ENCODE data around the gene R3HDM1.
"Not testable (repeated sequence)": the region's sequence is repeated elsewhere in the genome, so short reads cannot be mapped to it uniquely, and the experiment has no call there.

The R3HDM1 gene

DNA sequence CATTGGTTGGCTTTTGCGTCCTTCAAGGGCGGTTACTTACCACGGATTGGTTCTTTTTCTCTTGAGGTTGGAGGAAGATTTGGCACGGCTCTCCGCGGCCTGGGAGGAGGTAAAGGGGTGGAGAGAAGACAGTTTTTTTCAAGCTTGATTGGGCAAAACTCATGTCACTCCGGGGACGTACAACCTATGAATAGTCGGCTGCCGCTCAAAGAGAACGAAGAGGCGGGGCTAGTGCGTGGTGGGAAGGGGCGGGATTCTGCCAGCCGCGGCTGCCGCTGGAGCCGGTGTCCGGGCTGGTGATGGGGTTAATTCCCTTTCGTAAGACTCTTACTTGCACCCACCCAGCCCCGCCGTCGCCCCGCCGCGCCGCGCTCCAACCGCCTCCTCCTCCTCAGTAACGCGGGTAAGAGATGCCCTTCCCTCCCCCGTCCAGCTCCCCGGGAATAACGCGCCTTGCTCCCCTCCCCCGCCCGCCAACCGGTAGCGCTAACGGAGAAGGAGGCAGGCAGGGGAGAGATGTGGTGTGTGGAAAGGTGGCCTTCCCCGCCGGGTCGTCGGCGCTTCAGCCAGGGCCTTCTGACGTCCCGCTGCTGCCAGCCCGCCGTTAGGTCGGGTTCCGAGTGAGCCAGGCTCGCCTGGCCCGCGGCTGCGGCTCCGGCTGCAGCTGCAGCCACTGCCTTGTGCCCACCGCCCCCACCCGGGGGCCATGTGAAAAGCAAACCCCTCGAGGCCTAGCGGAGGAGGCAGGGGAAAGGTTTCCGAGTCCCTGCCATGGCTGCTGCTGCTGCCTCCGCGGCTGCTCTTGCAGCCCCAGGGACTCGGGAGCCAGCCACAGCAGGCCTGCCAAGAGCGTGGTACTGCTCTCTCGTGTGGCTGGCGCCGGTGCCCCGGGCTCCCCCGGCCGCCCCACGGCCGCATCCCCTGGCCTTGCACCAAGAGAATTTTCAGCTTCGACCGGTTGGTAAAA lies at the start of gene R3HDM1:
Gene R3HDM1 (plus strand): TSS at position 254 of the 967 bp plus-strand sequence. CDS start 73,362 bp downstream, outside the sequence.
- peaks cover 5 to 13% of the 10 kb centered on the region in 2 donors for H3K4me1 ChIP-seq (ENCODE audit: control insufficient read depth in 1 of 2, insufficient read depth in 2 of 2, low read length in 2 of 2)
- peak within 1 kb of the TSS; percentile 99 for H3K27ac ChIP-seq (ENCODE audit: low read length)
- no peaks in the 10 kb centered on the region for H3K36me3 ChIP-seq (ENCODE audit: control insufficient read depth in 1 of 2, insufficient read depth in 2 of 2, low read length in 2 of 2)
- no peaks in the 10 kb centered on the region for H3K27me3 ChIP-seq (ENCODE audit: low read depth, low read length)
- H3K9me3 ChIP-seq (ENCODE audit: control insufficient read depth in 1 of 2, low read length in 2 of 2) = no peaks in the 10 kb centered on the region
- peak within 1 kb of the TSS; percentile 97 to 99 for H3K4me3 ChIP-seq (ENCODE audit: low read depth in 1 of 2, low read length in 2 of 2)

DNA sequence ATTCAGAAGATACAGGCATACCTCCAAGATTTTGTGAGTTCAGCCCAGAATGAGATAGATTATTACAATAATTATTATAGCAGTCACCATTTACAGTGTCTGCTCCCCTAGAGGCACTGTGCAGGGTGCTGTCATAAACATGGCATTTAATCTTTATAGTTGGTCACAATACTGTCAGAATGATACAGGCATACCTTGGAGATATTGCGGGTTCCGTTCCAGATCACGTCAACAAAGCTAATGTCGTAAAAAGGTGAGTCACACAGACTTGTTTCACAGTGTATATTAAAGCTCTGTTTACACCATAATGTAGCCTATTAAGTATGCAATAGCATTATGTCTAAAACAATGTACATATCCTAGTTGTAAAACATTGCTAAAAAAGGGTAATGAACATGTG lies 45.8 kb upstream of the R3HDM1 start:
- H3K9me3 ChIP-seq (ENCODE audit: control insufficient read depth in 1 of 2, low read length in 2 of 2) = peaks cover 0 to 7% of the 10 kb centered on the region in 2 donors
- H3K4me1 ChIP-seq (ENCODE audit: control insufficient read depth in 1 of 2, insufficient read depth in 2 of 2, low read length in 2 of 2) = no peaks in the 10 kb centered on the region
- H3K27ac ChIP-seq (ENCODE audit: low read length) = no peak overlapping the region
- H3K4me3 ChIP-seq (ENCODE audit: low read depth in 1 of 2, low read length in 2 of 2) = no peak overlapping the region
- H3K36me3 ChIP-seq (ENCODE audit: control insufficient read depth in 1 of 2, insufficient read depth in 2 of 2, low read length in 2 of 2) = peaks cover 0 to 9% of the 10 kb centered on the region in 2 donors
- no peaks in the 10 kb centered on the region for H3K27me3 ChIP-seq (ENCODE audit: low read depth, low read length)

DNA sequence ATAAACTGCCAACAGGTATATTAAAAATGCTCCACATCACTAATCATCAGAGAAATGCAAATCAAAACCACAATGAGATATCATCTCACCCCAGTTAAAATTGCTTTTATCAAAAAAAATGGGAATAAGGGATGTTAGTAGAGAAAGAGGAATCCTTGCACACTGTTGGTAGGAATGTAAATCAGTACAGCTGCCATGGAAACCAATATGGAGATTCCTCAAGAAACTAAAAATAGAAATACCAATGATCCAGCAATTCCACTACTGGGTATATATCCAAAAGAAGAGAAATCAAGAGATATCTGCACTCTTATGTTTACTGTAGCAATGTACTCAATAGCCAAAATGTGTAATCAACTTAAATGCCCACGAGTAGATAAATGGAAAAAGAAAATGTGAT lies 40.9 kb upstream of the R3HDM1 start:
- peaks cover 0 to 7% of the 10 kb centered on the region in 2 donors for H3K9me3 ChIP-seq (ENCODE audit: control insufficient read depth in 1 of 2, low read length in 2 of 2)
- no peaks in the 10 kb centered on the region for H3K4me1 ChIP-seq (ENCODE audit: control insufficient read depth in 1 of 2, insufficient read depth in 2 of 2, low read length in 2 of 2)
- H3K36me3 ChIP-seq (ENCODE audit: control insufficient read depth in 1 of 2, insufficient read depth in 2 of 2, low read length in 2 of 2) = peaks cover 0 to 9% of the 10 kb centered on the region in 2 donors
- no peak overlapping the region for H3K27ac ChIP-seq (ENCODE audit: low read length)
- H3K4me3 ChIP-seq (ENCODE audit: low read depth in 1 of 2, low read length in 2 of 2) = no peak overlapping the region
- H3K27me3 ChIP-seq (ENCODE audit: low read depth, low read length) = no peaks in the 10 kb centered on the region

DNA sequence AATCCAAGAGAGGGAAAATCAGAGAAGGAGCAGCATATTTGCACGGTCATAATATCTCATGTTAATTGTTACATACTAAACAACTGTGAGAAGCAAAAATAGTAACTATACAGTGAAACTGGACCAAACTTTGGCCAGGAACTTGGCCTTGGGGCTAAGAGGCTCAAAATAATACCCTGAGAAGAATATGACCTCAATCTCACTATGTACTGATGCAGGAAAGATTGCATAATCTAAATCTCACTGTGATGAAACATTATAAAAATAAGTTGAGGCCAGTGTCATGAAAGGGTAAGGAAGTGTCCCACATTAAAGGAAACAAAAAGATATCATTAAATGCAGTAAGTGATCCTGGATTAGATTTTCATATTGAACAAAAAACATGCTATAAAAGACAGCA lies 36.8 kb upstream of the R3HDM1 start:
- Histone ChIP-seq H3K27ac (ENCODE audit: low read length) (no peak overlapping the region), H3K27me3 (ENCODE audit: low read depth, low read length) (no peaks in the 10 kb centered on the region), H3K9me3 (ENCODE audit: control insufficient read depth in 1 of 2, low read length in 2 of 2) (peaks cover 0 to 6% of the 10 kb centered on the region in 2 donors), H3K36me3 (ENCODE audit: control insufficient read depth in 1 of 2, insufficient read depth in 2 of 2, low read length in 2 of 2) (peaks cover 0 to 2% of the 10 kb centered on the region in 2 donors), H3K4me1 (ENCODE audit: control insufficient read depth in 1 of 2, insufficient read depth in 2 of 2, low read length in 2 of 2) (no peaks in the 10 kb centered on the region), H3K4me3 (ENCODE audit: low read depth in 1 of 2, low read length in 2 of 2) (no peak overlapping the region)

DNA sequence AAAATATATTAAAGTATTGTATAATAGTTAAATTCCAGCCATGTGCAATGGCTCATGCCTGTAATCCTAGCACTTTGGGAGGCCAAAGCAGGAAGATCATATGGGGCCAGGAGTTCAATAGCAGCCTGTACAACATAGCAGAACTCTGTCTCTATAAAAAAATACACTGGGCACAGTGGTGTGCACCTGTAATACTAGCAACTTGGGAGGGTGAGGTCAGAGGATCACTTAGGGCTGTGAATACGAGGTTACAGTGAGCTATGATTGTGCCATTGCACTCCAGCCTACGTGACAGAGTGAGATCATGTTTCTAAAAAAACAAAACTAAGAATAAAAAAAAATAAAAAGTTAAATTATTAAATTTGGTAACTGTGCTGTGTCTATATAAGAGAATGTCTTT lies 36.4 kb upstream of the R3HDM1 start:
- H3K36me3 ChIP-seq (ENCODE audit: control insufficient read depth in 1 of 2, insufficient read depth in 2 of 2, low read length in 2 of 2) = peaks cover 0 to 6% of the 10 kb centered on the region in 2 donors

DNA sequence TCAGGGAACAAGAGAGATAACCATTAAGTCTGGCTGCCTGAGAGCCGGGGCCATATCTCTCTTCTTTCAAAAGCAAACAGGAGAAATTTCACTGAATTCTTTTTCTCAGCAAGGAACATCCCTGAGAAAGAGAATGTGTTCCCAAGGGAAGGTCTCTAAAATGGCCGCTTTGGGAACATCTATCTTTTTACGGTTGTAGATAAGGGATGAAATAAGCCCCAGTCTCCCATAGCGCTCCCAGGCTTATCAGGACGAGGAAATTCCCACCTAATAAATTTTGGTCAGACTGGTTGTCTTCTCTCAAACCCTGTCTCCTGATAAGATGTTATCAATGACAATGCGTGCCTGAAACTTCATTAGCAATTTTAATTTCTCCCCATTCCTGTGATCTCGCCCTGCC lies 32.7 kb upstream of the R3HDM1 start:
- not testable (repeated sequence) for H3K4me1 ChIP-seq (ENCODE audit: control insufficient read depth in 1 of 2, insufficient read depth in 2 of 2, low read length in 2 of 2); H3K4me3 ChIP-seq (ENCODE audit: low read depth in 1 of 2, low read length in 2 of 2); H3K27ac ChIP-seq (ENCODE audit: low read length); H3K27me3 ChIP-seq (ENCODE audit: low read depth, low read length)
- H3K36me3 ChIP-seq (ENCODE audit: control insufficient read depth in 1 of 2, insufficient read depth in 2 of 2, low read length in 2 of 2) = peaks cover 0 to 21% of the 10 kb centered on the region in 2 donors
- peaks cover 0 to 12% of the 10 kb centered on the region in 2 donors for H3K9me3 ChIP-seq (ENCODE audit: control insufficient read depth in 1 of 2, low read length in 2 of 2)

More for the DNA sequence above, 36.4 kb upstream of the R3HDM1 start:
- Histone ChIP-seq H3K4me3 (ENCODE audit: low read depth in 1 of 2, low read length in 2 of 2) (no peak overlapping the region), H3K9me3 (ENCODE audit: control insufficient read depth in 1 of 2, low read length in 2 of 2) (peaks cover 0 to 11% of the 10 kb centered on the region in 2 donors), H3K27ac (ENCODE audit: low read length) (no peak overlapping the region), H3K4me1 (ENCODE audit: control insufficient read depth in 1 of 2, insufficient read depth in 2 of 2, low read length in 2 of 2) (no peaks in the 10 kb centered on the region), H3K27me3 (ENCODE audit: low read depth, low read length) (no peaks in the 10 kb centered on the region)

DNA sequence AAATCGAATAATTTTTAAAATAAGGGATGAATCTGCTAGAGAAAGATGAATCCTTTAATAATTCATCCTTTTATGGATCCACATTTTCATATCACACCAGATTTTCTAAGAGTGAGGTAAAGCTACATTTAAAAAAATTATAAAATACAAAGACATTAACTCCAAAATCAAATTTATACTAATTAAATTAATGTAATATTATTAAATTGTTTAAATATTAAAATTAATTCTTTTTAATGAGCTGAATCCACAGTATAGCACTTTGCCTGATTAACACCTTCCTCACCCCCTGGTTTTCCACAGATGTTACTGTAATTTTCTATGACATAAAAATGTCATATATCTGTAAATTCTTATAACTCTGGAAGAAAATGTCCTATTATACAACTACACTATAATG lies 26.5 kb upstream of the R3HDM1 start:
- Histone ChIP-seq H3K27me3 (ENCODE audit: low read depth, low read length) (no peaks in the 10 kb centered on the region), H3K4me1 (ENCODE audit: control insufficient read depth in 1 of 2, insufficient read depth in 2 of 2, low read length in 2 of 2) (no peaks in the 10 kb centered on the region), H3K9me3 (ENCODE audit: control insufficient read depth in 1 of 2, low read length in 2 of 2) (peaks cover 0 to 2% of the 10 kb centered on the region in 2 donors), H3K27ac (ENCODE audit: low read length) (no peak overlapping the region), H3K4me3 (ENCODE audit: low read depth in 1 of 2, low read length in 2 of 2) (no peak overlapping the region), H3K36me3 (ENCODE audit: control insufficient read depth in 1 of 2, insufficient read depth in 2 of 2, low read length in 2 of 2) (peaks cover 0 to 17% of the 10 kb centered on the region in 2 donors)

DNA sequence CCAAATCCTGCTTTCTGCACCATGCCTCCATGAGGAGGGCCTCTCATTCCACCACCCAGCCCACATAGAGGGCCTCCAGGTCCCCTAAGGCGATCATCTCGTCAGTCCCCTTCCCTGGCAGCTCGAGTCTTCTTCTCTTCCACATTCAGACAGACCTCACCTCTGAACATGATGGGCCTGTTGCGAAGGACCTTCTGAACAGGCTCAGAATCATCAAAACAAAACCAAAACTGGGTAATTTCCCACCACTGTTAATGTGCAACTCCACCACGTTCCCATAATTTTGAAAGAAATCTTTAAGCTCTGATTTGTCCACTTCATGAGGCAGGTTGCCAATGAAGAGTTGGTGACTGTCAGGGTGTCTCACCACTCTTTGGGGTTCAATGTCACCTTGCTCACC lies 20.7 kb upstream of the R3HDM1 start:
- no peaks in the 10 kb centered on the region for H3K27me3 ChIP-seq (ENCODE audit: low read depth, low read length)
- no peak overlapping the region for H3K4me3 ChIP-seq (ENCODE audit: low read depth in 1 of 2, low read length in 2 of 2)
- peaks cover 0 to 4% of the 10 kb centered on the region in 2 donors for H3K36me3 ChIP-seq (ENCODE audit: control insufficient read depth in 1 of 2, insufficient read depth in 2 of 2, low read length in 2 of 2)
- H3K27ac ChIP-seq (ENCODE audit: low read length) = no peak overlapping the region
- H3K9me3 ChIP-seq (ENCODE audit: control insufficient read depth in 1 of 2, low read length in 2 of 2) = peaks cover 0 to 17% of the 10 kb centered on the region in 2 donors
- no peaks in the 10 kb centered on the region for H3K4me1 ChIP-seq (ENCODE audit: control insufficient read depth in 1 of 2, insufficient read depth in 2 of 2, low read length in 2 of 2)

DNA sequence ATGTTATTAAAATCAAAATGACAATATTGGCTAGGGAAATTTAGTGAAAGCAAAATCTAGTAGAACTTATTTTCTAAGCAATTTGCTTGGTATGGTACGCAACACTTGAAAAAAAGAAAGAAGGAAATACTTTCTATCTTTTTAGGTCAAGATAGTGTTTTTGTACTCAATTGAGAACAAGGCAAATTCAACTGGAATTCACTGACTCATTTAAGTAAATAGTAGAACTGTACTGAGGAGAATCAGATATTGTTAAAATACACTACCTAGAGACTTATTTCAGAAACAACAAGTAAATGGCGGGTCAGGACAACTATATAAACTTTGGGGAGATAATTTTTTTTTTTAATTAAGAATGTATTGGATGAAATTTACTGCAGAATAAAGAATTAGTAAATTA lies 19.2 kb upstream of the R3HDM1 start:
- H3K9me3 ChIP-seq (ENCODE audit: control insufficient read depth in 1 of 2, low read length in 2 of 2) = peaks cover 0 to 17% of the 10 kb centered on the region in 2 donors
- no peaks in the 10 kb centered on the region for H3K4me1 ChIP-seq (ENCODE audit: control insufficient read depth in 1 of 2, insufficient read depth in 2 of 2, low read length in 2 of 2)

DNA sequence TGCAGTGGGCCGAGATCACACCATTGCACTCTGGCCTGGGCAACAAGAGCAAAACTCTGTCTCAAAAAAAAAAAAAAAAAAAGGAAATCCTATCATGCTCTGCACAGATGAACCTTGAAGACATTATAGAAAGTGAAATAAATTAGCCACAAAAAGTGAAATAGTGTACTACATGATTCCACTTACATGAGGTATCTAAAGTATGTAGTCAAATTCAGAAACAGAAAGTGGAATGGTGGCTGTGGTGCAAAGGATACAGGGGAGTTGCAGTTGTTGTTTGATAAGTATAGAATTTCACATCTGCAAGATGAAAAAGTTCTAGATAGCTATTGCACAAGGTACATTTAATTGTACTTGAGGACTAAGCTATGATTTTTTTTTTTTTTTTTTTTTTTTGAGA lies 5.5 kb upstream of the R3HDM1 start:
- H3K27me3 ChIP-seq (ENCODE audit: low read depth, low read length) = no peaks in the 10 kb centered on the region
- no peak overlapping the region for H3K4me3 ChIP-seq (ENCODE audit: low read depth in 1 of 2, low read length in 2 of 2)
- no peak overlapping the region for H3K27ac ChIP-seq (ENCODE audit: low read length)
- H3K4me1 ChIP-seq (ENCODE audit: control insufficient read depth in 1 of 2, insufficient read depth in 2 of 2, low read length in 2 of 2) = peaks cover 0 to 7% of the 10 kb centered on the region in 2 donors
- H3K36me3 ChIP-seq (ENCODE audit: control insufficient read depth in 1 of 2, insufficient read depth in 2 of 2, low read length in 2 of 2) = no peaks in the 10 kb centered on the region
- no peaks in the 10 kb centered on the region for H3K9me3 ChIP-seq (ENCODE audit: control insufficient read depth in 1 of 2, low read length in 2 of 2)

More for the DNA sequence above, 19.2 kb upstream of the R3HDM1 start:
- Histone ChIP-seq H3K36me3 (ENCODE audit: control insufficient read depth in 1 of 2, insufficient read depth in 2 of 2, low read length in 2 of 2) (peaks cover 0 to 4% of the 10 kb centered on the region in 2 donors), H3K27me3 (ENCODE audit: low read depth, low read length) (no peaks in the 10 kb centered on the region), H3K27ac (ENCODE audit: low read length) (no peak overlapping the region), H3K4me3 (ENCODE audit: low read depth in 1 of 2, low read length in 2 of 2) (no peak overlapping the region)

DNA sequence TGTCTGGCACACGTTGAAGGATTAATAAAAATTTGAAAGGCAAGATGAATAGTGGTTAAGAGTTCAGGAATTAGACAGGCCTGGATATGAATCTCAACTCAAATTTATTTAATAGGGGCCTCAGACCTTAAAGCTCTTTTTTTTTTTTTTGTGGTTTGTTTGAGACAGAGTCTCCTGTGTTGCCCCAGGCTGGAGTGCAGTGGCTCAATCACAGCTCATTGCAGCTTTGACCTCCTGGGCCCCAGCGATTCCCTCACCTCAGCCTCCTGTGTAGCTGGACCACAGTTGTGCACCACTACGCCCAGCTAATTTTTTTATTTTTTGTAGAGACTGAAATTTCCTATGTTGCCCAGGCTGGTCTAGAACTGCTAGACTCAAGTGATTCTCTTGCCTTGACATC lies 3.3 kb upstream of the R3HDM1 start:
- Histone ChIP-seq H3K9me3 (ENCODE audit: control insufficient read depth in 1 of 2, low read length in 2 of 2) (no peaks in the 10 kb centered on the region), H3K27ac (ENCODE audit: low read length) (no peak overlapping the region), H3K36me3 (ENCODE audit: control insufficient read depth in 1 of 2, insufficient read depth in 2 of 2, low read length in 2 of 2) (no peaks in the 10 kb centered on the region), H3K4me1 (ENCODE audit: control insufficient read depth in 1 of 2, insufficient read depth in 2 of 2, low read length in 2 of 2) (peaks cover 5 to 12% of the 10 kb centered on the region in 2 donors), H3K27me3 (ENCODE audit: low read depth, low read length) (no peaks in the 10 kb centered on the region), H3K4me3 (ENCODE audit: low read depth in 1 of 2, low read length in 2 of 2) (no peak overlapping the region)
